HepG2 (cell line): ENCODE data around the gene NOC2L. TPM values are rescaled to one million over a fixed set of nuclear protein-coding genes. Genes with fewer than 3 reads are reported as not detected.
A peak's percentile ranks its signal among the peaks of the same experiment; 100 is the strongest.

Experiments used
- BCL6 ChIP-seq: IDR thresholded peaks from 2 replicates; pipeline ENCODE4 v1.6.1; 2016; ENCODE audit warnings: missing genetic modification reagents, missing compliant biosample characterization
- CAMTA2 ChIP-seq: sonication (generic); formaldehyde crosslinking; IDR thresholded peaks from 2 replicates; pipeline ENCODE4 v1.4.0; 2020; ENCODE audit warnings: mild to moderate bottlenecking, missing genetic modification reagents, borderline replicate concordance
- GTF3A ChIP-seq: sonication (generic); formaldehyde crosslinking; conservative IDR thresholded peaks from 2 replicates; pipeline ENCODE4 v1.4.0; 2020; ENCODE audit warnings: mild to moderate bottlenecking, missing genetic modification reagents
- IKZF4 ChIP-seq: sonication (generic); formaldehyde crosslinking; IDR thresholded peaks from 2 replicates; pipeline ENCODE4 v1.5.1; 2020; ENCODE audit warnings: borderline replicate concordance, mild to moderate bottlenecking, low read depth, missing genetic modification reagents; ENCODE audit errors: not compliant biosample characterization
- JUN ChIP-seq: sonication (generic); formaldehyde crosslinking; IDR thresholded peaks from 2 replicates; pipeline ENCODE4 v1.4.0; 2020; ENCODE audit warnings: mild to moderate bottlenecking, missing genetic modification reagents
- MLLT10 ChIP-seq: sonication (generic); formaldehyde crosslinking; IDR thresholded peaks from 2 replicates; pipeline ENCODE4 v1.4.0; 2020; ENCODE audit warnings: missing genetic modification reagents
- NFKB2 ChIP-seq: sonication (generic); formaldehyde crosslinking; IDR thresholded peaks from 2 replicates; pipeline ENCODE4 v1.4.0; 2020; ENCODE audit warnings: missing genetic modification reagents, borderline replicate concordance
- SMAD9 ChIP-seq: sonication (generic); formaldehyde crosslinking; IDR thresholded peaks from 2 replicates; pipeline ENCODE4 v1.5.1; 2020; ENCODE audit warnings: mild to moderate bottlenecking, missing genetic modification reagents
- TFE3 ChIP-seq: IDR thresholded peaks from 2 replicates; pipeline ENCODE4 v1.6.1; 2016
- ZBTB46 ChIP-seq: sonication (generic); formaldehyde crosslinking; IDR thresholded peaks from 2 replicates; pipeline ENCODE4 v1.4.0; 2020; ENCODE audit warnings: mild to moderate bottlenecking, missing genetic modification reagents, borderline replicate concordance
- ZBTB7A ChIP-seq: sonication (generic); formaldehyde crosslinking; IDR thresholded peaks from 2 replicates; pipeline ENCODE4 v1.8.0; 2022; ENCODE audit warnings: mild to moderate bottlenecking, missing genetic modification reagents
- ZC3H13 ChIP-seq: sonication (generic); formaldehyde crosslinking; IDR thresholded peaks from 2 replicates; pipeline ENCODE4 v1.8.1; 2023; ENCODE audit warnings: mild to moderate bottlenecking, missing genetic modification reagents, moderate library complexity
- ZNF264 ChIP-seq: sonication (generic); formaldehyde crosslinking; IDR thresholded peaks from 2 replicates; pipeline ENCODE4 v1.4.0; 2020; ENCODE audit warnings: missing genetic modification reagents
- ZNF296 ChIP-seq: sonication (generic); formaldehyde crosslinking; conservative IDR thresholded peaks from 2 replicates; pipeline ENCODE4 v1.5.0; 2020; ENCODE audit warnings: mild to moderate bottlenecking, missing genetic modification reagents
- ZNF737 ChIP-seq: sonication (generic); formaldehyde crosslinking; IDR thresholded peaks from 2 replicates; pipeline ENCODE4 v1.5.0; 2020; ENCODE audit warnings: missing genetic modification reagents, mild to moderate bottlenecking, borderline replicate concordance
- polyA plus RNA-seq, 8 experiments: library from polyadenylated mRNA; depleted of rRNA in 3 of 8; stranded (reverse) in 7 of 8; unstranded in 1 of 8; fragments of >200 nt; fragmentation: Illumina TruSeq in 4 of 8; extraction: Trizol in 4 of 8; gene quantifications; 2 replicates each; pipeline versions ENCODE4 v1.2.1 to v1.2.3, GENCODE V29; 2011 to 2016; ENCODE audit warnings: low read depth in 4 of 8, missing spikeins in 1 of 8, mixed read lengths in 1 of 8; ENCODE audit not compliant: insufficient read depth in 1 of 8
- total RNA-seq, 5 experiments: library from RNA; depleted of rRNA; stranded (reverse); fragments of >200 nt; fragmentation: Illumina TruSeq; extraction: Trizol; gene quantifications; 2 replicates each; pipeline ENCODE4 v1.2.3, GENCODE V29; 2016; ENCODE audit warnings: low read depth in 1 of 5
- TF ChIP-seq, protein P1 (sequence below): sonication (generic); formaldehyde crosslinking; IDR thresholded peaks from 2 replicates; pipeline ENCODE4 v1.5.0; 2020; ENCODE audit warnings: mild to moderate bottlenecking, missing genetic modification reagents, borderline replicate concordance
- TF ChIP-seq, protein P2 (sequence below): sonication (generic); formaldehyde crosslinking; IDR thresholded peaks from 2 replicates; pipeline ENCODE4 v1.5.0; 2020; ENCODE audit warnings: missing genetic modification reagents

NOC2L gene
- total and polyA plus RNA-seq, 2 of the 13 experiments (the other 11 are each of a cell fraction or from before 2014, with no cell fraction given) = 32.0 to 103 TPM

- TF ChIP-seq, protein P1, sequence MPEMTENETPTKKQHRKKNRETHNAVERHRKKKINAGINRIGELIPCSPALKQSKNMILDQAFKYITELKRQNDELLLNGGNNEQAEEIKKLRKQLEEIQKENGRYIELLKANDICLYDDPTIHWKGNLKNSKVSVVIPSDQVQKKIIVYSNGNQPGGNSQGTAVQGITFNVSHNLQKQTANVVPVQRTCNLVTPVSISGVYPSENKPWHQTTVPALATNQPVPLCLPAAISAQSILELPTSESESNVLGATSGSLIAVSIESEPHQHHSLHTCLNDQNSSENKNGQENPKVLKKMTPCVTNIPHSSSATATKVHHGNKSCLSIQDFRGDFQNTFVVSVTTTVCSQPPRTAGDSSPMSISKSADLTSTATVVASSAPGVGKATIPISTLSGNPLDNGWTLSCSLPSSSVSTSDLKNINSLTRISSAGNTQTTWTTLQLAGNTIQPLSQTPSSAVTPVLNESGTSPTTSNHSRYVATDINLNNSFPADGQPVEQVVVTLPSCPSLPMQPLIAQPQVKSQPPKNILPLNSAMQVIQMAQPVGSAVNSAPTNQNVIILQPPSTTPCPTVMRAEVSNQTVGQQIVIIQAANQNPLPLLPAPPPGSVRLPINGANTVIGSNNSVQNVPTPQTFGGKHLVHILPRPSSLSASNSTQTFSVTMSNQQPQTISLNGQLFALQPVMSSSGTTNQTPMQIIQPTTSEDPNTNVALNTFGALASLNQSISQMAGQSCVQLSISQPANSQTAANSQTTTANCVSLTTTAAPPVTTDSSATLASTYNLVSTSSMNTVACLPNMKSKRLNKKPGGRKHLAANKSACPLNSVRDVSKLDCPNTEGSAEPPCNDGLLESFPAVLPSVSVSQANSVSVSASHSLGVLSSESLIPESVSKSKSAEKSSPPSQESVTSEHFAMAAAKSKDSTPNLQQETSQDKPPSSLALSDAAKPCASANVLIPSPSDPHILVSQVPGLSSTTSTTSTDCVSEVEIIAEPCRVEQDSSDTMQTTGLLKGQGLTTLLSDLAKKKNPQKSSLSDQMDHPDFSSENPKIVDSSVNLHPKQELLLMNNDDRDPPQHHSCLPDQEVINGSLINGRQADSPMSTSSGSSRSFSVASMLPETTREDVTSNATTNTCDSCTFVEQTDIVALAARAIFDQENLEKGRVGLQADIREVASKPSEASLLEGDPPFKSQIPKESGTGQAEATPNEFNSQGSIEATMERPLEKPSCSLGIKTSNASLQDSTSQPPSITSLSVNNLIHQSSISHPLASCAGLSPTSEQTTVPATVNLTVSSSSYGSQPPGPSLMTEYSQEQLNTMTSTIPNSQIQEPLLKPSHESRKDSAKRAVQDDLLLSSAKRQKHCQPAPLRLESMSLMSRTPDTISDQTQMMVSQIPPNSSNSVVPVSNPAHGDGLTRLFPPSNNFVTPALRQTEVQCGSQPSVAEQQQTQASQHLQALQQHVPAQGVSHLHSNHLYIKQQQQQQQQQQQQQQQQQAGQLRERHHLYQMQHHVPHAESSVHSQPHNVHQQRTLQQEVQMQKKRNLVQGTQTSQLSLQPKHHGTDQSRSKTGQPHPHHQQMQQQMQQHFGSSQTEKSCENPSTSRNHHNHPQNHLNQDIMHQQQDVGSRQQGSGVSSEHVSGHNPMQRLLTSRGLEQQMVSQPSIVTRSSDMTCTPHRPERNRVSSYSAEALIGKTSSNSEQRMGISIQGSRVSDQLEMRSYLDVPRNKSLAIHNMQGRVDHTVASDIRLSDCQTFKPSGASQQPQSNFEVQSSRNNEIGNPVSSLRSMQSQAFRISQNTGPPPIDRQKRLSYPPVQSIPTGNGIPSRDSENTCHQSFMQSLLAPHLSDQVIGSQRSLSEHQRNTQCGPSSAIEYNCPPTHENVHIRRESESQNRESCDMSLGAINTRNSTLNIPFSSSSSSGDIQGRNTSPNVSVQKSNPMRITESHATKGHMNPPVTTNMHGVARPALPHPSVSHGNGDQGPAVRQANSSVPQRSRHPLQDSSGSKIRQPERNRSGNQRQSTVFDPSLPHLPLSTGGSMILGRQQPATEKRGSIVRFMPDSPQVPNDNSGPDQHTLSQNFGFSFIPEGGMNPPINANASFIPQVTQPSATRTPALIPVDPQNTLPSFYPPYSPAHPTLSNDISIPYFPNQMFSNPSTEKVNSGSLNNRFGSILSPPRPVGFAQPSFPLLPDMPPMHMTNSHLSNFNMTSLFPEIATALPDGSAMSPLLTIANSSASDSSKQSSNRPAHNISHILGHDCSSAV = no peak
- TF ChIP-seq ZNF737 (CRISPR knock-in tag) = no peak
- no peak for TF ChIP-seq IKZF4 (CRISPR knock-in tag)
- no peak for TF ChIP-seq MLLT10 (CRISPR knock-in tag)
- TF ChIP-seq ZNF296 (CRISPR knock-in tag) = no peak
- TF ChIP-seq GTF3A (CRISPR knock-in tag) = 0 out of 2 replicates have a peak, but pooled peaks have one; percentile 15
- TF ChIP-seq NFKB2 = no peak
- no peak for TF ChIP-seq SMAD9 (CRISPR knock-in tag)
- no peak for TF ChIP-seq ZNF264 (CRISPR knock-in tag)
- TF ChIP-seq, protein P2, sequence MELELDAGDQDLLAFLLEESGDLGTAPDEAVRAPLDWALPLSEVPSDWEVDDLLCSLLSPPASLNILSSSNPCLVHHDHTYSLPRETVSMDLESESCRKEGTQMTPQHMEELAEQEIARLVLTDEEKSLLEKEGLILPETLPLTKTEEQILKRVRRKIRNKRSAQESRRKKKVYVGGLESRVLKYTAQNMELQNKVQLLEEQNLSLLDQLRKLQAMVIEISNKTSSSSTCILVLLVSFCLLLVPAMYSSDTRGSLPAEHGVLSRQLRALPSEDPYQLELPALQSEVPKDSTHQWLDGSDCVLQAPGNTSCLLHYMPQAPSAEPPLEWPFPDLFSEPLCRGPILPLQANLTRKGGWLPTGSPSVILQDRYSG (CRISPR knock-in tag) = no peak
- no peak for TF ChIP-seq CAMTA2
- TF ChIP-seq ZC3H13 (CRISPR knock-in tag) = no peak
- TF ChIP-seq BCL6 (CRISPR knock-in tag) = peak; percentile 51
- no peak for TF ChIP-seq TFE3 (CRISPR knock-in tag)
- no peak for TF ChIP-seq ZBTB46 (CRISPR knock-in tag)
- TF ChIP-seq ZBTB7A (CRISPR knock-in tag) = no peak
- TF ChIP-seq JUN (CRISPR knock-in tag) = no peak
Observed at GRCh38 chr1:928825-929661, 30.0 kb downstream of the NOC2L start (continued).
